GM12874 (cell line): ENCODE results near the gene SHC4.

ENCODE experiments used
- TF ChIP-seq, protein P1 (sequence below): IDR thresholded peaks from 2 replicates; pipeline ENCODE4 v1.5.1; 2011; ENCODE audit warnings: low read depth, mild to moderate bottlenecking, control low read depth, low read length, moderate library complexity; ENCODE audit not compliant: insufficient read depth

SHC4 gene

GRCh38 chr15:48866141-48866563, 97.6 kb downstream of the SHC4 start:
- TF ChIP-seq, protein P1, sequence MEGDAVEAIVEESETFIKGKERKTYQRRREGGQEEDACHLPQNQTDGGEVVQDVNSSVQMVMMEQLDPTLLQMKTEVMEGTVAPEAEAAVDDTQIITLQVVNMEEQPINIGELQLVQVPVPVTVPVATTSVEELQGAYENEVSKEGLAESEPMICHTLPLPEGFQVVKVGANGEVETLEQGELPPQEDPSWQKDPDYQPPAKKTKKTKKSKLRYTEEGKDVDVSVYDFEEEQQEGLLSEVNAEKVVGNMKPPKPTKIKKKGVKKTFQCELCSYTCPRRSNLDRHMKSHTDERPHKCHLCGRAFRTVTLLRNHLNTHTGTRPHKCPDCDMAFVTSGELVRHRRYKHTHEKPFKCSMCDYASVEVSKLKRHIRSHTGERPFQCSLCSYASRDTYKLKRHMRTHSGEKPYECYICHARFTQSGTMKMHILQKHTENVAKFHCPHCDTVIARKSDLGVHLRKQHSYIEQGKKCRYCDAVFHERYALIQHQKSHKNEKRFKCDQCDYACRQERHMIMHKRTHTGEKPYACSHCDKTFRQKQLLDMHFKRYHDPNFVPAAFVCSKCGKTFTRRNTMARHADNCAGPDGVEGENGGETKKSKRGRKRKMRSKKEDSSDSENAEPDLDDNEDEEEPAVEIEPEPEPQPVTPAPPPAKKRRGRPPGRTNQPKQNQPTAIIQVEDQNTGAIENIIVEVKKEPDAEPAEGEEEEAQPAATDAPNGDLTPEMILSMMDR: no peak

GRCh38 chr15:48865370-48866079, 98.2 kb downstream of the SHC4 start:
- TF ChIP-seq, protein P1: no peak

- TF ChIP-seq, protein P1: no peak
Observed at GRCh38 chr15:48862705-48863104, 101.0 kb downstream of the SHC4 start.

DNA sequence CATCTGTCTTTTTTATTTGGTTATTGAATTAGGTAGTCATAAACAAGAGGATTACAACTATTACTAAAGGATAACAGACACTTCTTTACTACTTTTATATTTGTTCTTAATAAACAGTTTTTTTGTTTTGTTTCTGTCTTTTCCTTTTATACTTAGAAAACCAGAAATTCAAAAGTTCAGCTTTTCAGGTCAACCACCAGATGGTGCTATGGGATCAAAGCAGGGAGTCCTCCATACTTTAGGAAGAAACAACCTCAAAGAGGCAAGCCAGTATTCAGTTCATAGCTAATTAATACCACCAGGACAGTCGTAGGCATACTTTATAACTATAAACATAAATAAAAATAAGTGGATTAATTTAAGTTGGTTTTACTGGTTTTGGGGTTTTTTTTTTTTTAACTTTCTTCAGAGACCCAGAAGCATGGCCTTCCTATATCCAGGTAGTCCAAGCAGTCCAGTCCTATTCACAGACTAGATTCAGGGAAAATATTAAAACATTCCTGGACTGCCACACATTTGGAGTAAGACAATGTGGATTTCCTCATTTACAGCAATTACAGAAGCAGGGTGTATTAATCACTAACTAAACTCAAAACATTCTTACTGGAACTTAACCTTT, 101.8 kb downstream of the SHC4 start:
- TF ChIP-seq, protein P1: peak; percentile 63

DNA sequence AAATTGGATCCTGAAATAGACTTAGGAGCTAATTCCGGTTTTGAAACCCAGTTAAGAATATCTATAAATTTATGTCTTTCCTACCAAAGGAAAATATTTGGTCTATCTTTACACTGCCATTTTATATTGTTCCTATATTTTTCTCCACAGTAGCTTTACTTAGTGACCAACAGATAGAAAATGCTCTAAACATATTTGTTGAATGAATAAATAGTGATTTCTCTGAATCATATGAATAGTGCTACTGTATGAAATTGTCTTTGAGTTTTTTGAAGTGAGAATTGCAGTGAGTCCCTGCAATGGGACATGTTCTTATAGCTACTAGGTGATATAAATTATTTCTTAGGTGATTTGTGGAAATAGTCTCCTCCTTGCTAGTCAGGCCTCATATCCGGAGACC, 104.3 kb downstream of the SHC4 start:
- TF ChIP-seq, protein P1: no peak

GRCh38 chr15:48858401-48858800, 105.3 kb downstream of the SHC4 start:
- TF ChIP-seq, protein P1: no peak

DNA sequence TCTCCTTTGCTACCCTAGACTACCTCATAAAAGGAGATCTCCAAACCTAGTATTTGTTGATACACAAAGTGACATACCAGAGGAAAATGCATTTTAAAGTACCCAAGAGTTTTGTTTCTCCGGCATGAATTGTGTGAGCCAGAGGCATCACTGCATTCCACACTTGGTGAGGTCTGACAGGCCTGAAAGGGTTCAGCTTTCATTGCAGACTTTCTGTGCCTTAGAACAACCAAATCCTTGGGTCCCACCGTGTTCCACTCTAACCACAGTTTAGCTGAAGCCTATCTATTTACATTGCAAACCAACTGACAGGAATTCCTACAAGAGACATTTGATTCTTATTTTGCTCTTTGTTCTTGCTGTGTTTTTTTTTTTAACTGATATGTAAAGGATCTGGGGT, 106.8 kb downstream of the SHC4 start:
- TF ChIP-seq, protein P1: no peak
